ENCODE data around the gene ADPRH. TPM values are rescaled to one million over a fixed set of nuclear protein-coding genes. Genes with fewer than 3 reads are reported as not detected.

Gene ADPRH
- total and polyA plus RNA-seq, 10 of the 15 experiments (the other 5 are each of a cell fraction or from before 2014, with no cell fraction given), result 2.3 to 32.6 (median 19.0) TPM

GRCh38 chr3:119628390-119628789, 49.1 kb downstream of the ADPRH start (continued):
- TF ChIP-seq NR2F1 (conservative IDR thresholded peaks at IDR 0.05), result 0 out of 2 replicates have a peak, but pooled peaks have one; percentile 9
- TF ChIP-seq ESRRA (IDR thresholded peaks at IDR 0.05; ENCODE audit: low read length), result no peak
- 0 out of 2 replicates have a peak, but pooled peaks have one; percentile 12 for TF ChIP-seq MLLT1 (IDR thresholded peaks at IDR 0.05)
- 0 out of 2 replicates have a peak, but pooled peaks have one; percentile 27 for TF ChIP-seq IRF4 (IDR thresholded peaks at IDR 0.05; ENCODE audit: low read depth, low read length)
- TF ChIP-seq RFX5 (IDR thresholded peaks at IDR 0.05; ENCODE audit: low read depth, low read length), result no peak
- TF ChIP-seq ZBTB4 (CRISPR knock-in tag; IDR thresholded peaks at IDR 0.05), result no peak
- peak; percentile 46; the same call in 1 of the 2 replicates for TF ChIP-seq EED (IDR thresholded peaks at IDR 0.05; ENCODE audit: low read depth)
- no peak for TF ChIP-seq NFYB (IDR thresholded peaks at IDR 0.05; ENCODE audit: insufficient read depth, low read depth, low read length)
- 0 out of 4 replicates have a peak, but pooled peaks of 1 of the 2 experiments have one; percentile 39 for TF ChIP-seq CEBPB (IDR thresholded peaks at IDR 0.05; ENCODE audit: borderline replicate concordance in 1 of 2, low read depth in 2 of 2, low read length in 2 of 2)
- TF ChIP-seq MYC (IDR thresholded peaks at IDR 0.05; ENCODE audit: insufficient read depth, insufficient read length, insufficient replicate concordance, low read length, severe bottlenecking), result no peak
- no peak for TF ChIP-seq BACH1 (IDR thresholded peaks at IDR 0.05; ENCODE audit: borderline replicate concordance)
- TF ChIP-seq NRF1 (conservative IDR thresholded peaks at IDR 0.05; ENCODE audit: low read depth, low read length), result no peak
- no peak for TF ChIP-seq ZSCAN29 (IDR thresholded peaks at IDR 0.05)
- no peak for TF ChIP-seq ZNF384 (IDR thresholded peaks at IDR 0.05; ENCODE audit: borderline replicate concordance, low read depth, low read length)
- peak; percentile 17 to 18; a peak in 1 of 4 replicates for TF ChIP-seq BHLHE40 (IDR thresholded peaks at IDR 0.05; ENCODE audit: borderline replicate concordance in 1 of 2, low read depth in 2 of 2, low read length in 1 of 2)
- no peak for TF ChIP-seq EZH2 (IDR thresholded peaks at IDR 0.05; ENCODE audit: borderline replicate concordance, control insufficient read depth, low read depth, low read length)
- TF ChIP-seq SMAD5 (IDR thresholded peaks at IDR 0.05; ENCODE audit: low read depth), result no peak
- no peak for TF ChIP-seq EGR1 (IDR thresholded peaks at IDR 0.05; ENCODE audit: borderline replicate concordance in 1 of 2, low read depth in 2 of 2, low read length in 2 of 2)
- TF ChIP-seq CBFB (IDR thresholded peaks at IDR 0.05; ENCODE audit: low read depth), result no peak
- TF ChIP-seq GATAD2B (conservative IDR thresholded peaks at IDR 0.05; ENCODE audit: low read depth), result peak; percentile 39; the same call in 1 of the 2 replicates
- no peak for TF ChIP-seq RAD51 (IDR thresholded peaks at IDR 0.05)
- no peak for TF ChIP-seq ATF3 (IDR thresholded peaks at IDR 0.05; ENCODE audit: borderline replicate concordance, extremely low read depth, low read depth, low read length)
- TF ChIP-seq RCOR1 (conservative IDR thresholded peaks at IDR 0.05; ENCODE audit: low read depth, low read length), result no peak
- TF ChIP-seq PAX5 (IDR thresholded peaks at IDR 0.05; ENCODE audit: borderline replicate concordance, low read depth, low read length), result 0 out of 2 replicates have a peak, but pooled peaks have one; percentile 35
- no peak for TF ChIP-seq LARP7 (IDR thresholded peaks at IDR 0.05)
